HEK293 (cell line): ENCODE measurements around the gene OR10H5.
A peak's percentile ranks its signal among the peaks of the same experiment; 100 is the strongest.

Experiments
- HOXA7 ChIP-seq: sonication (generic); formaldehyde crosslinking; IDR thresholded peaks from 2 replicates; pipeline ENCODE4 v1.8.1; 2022; ENCODE audit warnings: missing genetic modification reagents, borderline replicate concordance
- KLF16 ChIP-seq: fragments of 450-650 bp; formaldehyde crosslinking; IDR thresholded peaks from 2 replicates; pipeline ENCODE4 v1.5.1; 2017; ENCODE audit warnings: missing biosample characterization, missing genetic modification characterization
- KLF8 ChIP-seq: fragments of 450-650 bp; formaldehyde crosslinking; IDR thresholded peaks from 2 replicates; pipeline ENCODE4 v1.5.1; 2016; ENCODE audit warnings: missing biosample characterization, missing genetic modification characterization
- OSR2 ChIP-seq: fragments of 450-650 bp; formaldehyde crosslinking; IDR thresholded peaks from 2 replicates; pipeline ENCODE4 v1.5.1; 2016; ENCODE audit warnings: missing biosample characterization, missing genetic modification characterization
- TCF7L2 ChIP-seq: IDR thresholded peaks from 2 replicates; pipeline ENCODE4 v1.6.1; 2011; ENCODE audit warnings: low read depth, mild to moderate bottlenecking, inconsistent platforms, low read length, moderate library complexity, borderline replicate concordance
- ZBTB8A ChIP-seq: fragments of 450-650 bp; formaldehyde crosslinking; IDR thresholded peaks from 2 replicates; pipeline ENCODE4 v1.5.1; 2016; ENCODE audit warnings: missing biosample characterization, missing genetic modification characterization
- ZEB2 ChIP-seq: fragments of 450-650 bp; formaldehyde crosslinking; IDR thresholded peaks from 2 replicates; pipeline ENCODE4 v1.5.1; 2016; ENCODE audit warnings: missing biosample characterization, missing genetic modification characterization
- ZNF140 ChIP-seq: fragments of 450-650 bp; formaldehyde crosslinking; IDR thresholded peaks from 2 replicates; pipeline ENCODE4 v1.5.1; 2016; ENCODE audit warnings: missing biosample characterization, missing genetic modification characterization
- ZNF18 ChIP-seq: fragments of 450-650 bp; formaldehyde crosslinking; IDR thresholded peaks from 2 replicates; pipeline ENCODE4 v1.5.1; 2016; ENCODE audit warnings: missing biosample characterization, missing genetic modification characterization
- ZNF211 ChIP-seq: fragments of 450-650 bp; formaldehyde crosslinking; IDR thresholded peaks from 2 replicates; pipeline ENCODE4 v1.5.1; 2016; ENCODE audit warnings: low read depth, missing biosample characterization, missing genetic modification characterization
- ZNF280D ChIP-seq: fragments of 450-650 bp; formaldehyde crosslinking; IDR thresholded peaks from 2 replicates; pipeline ENCODE4 v1.5.1; 2016; ENCODE audit warnings: missing biosample characterization, missing genetic modification characterization
- ZNF398 ChIP-seq: fragments of 450-650 bp; formaldehyde crosslinking; IDR thresholded peaks from 2 replicates; pipeline ENCODE4 v1.5.1; 2017; ENCODE audit warnings: missing biosample characterization, missing genetic modification characterization
- ZNF433 ChIP-seq: fragments of 450-650 bp; formaldehyde crosslinking; IDR thresholded peaks from 2 replicates; pipeline ENCODE4 v1.5.1; 2016; ENCODE audit warnings: missing biosample characterization, missing genetic modification characterization, low read depth
- ZNF580 ChIP-seq: fragments of 450-650 bp; formaldehyde crosslinking; IDR thresholded peaks from 2 replicates; pipeline ENCODE4 v1.5.1; 2016; ENCODE audit warnings: missing biosample characterization, missing genetic modification characterization
- ZNF585B ChIP-seq: fragments of 450-650 bp; formaldehyde crosslinking; IDR thresholded peaks from 2 replicates; pipeline ENCODE4 v1.5.1; 2016; ENCODE audit warnings: missing biosample characterization, missing genetic modification characterization
- ZNF610 ChIP-seq: fragments of 450-650 bp; formaldehyde crosslinking; IDR thresholded peaks from 2 replicates; pipeline ENCODE4 v1.5.1; 2016; ENCODE audit warnings: missing biosample characterization, missing genetic modification characterization, borderline replicate concordance
- ZNF626 ChIP-seq: fragments of 450-650 bp; sonication (Bioruptor Pico); formaldehyde crosslinking; IDR thresholded peaks from 2 replicates; pipeline ENCODE4 v1.5.1; 2018; ENCODE audit warnings: missing biosample characterization, missing genetic modification characterization, inconsistent platforms
- ZNF76 ChIP-seq: fragments of 450-650 bp; formaldehyde crosslinking; IDR thresholded peaks from 2 replicates; pipeline ENCODE4; 2016; ENCODE audit warnings: low read depth, missing biosample characterization, missing genetic modification characterization, borderline replicate concordance
- ZNF830 ChIP-seq: fragments of 450-650 bp; IDR thresholded peaks from 2 replicates; pipeline ENCODE4 v1.5.0; 2018; ENCODE audit warnings: missing biosample characterization, missing genetic modification characterization, low read depth, mild to moderate bottlenecking, moderate library complexity
- ZSCAN4 ChIP-seq: fragments of 450-650 bp; formaldehyde crosslinking; IDR thresholded peaks from 2 replicates; pipeline ENCODE4 v1.5.1; 2017; ENCODE audit warnings: missing biosample characterization, missing genetic modification characterization
- TF ChIP-seq, protein P1 (sequence below): fragments of 450-650 bp; formaldehyde crosslinking; IDR thresholded peaks from 2 replicates; pipeline ENCODE4 v1.5.1; 2017; ENCODE audit warnings: missing biosample characterization, missing genetic modification characterization
- TF ChIP-seq, protein P2 (sequence below): fragments of 450-650 bp; formaldehyde crosslinking; IDR thresholded peaks from 2 replicates; pipeline ENCODE4 v1.5.1; 2016; ENCODE audit warnings: missing biosample characterization, missing genetic modification characterization, low read depth
- TF ChIP-seq, protein P3 (sequence below): fragments of 450-650 bp; formaldehyde crosslinking; optimal IDR thresholded peaks from 2 replicates; pipeline ENCODE3; 2016; ENCODE audit warnings: missing biosample characterization, mild to moderate bottlenecking, missing genetic modification characterization

The OR10H5 gene

DNA sequence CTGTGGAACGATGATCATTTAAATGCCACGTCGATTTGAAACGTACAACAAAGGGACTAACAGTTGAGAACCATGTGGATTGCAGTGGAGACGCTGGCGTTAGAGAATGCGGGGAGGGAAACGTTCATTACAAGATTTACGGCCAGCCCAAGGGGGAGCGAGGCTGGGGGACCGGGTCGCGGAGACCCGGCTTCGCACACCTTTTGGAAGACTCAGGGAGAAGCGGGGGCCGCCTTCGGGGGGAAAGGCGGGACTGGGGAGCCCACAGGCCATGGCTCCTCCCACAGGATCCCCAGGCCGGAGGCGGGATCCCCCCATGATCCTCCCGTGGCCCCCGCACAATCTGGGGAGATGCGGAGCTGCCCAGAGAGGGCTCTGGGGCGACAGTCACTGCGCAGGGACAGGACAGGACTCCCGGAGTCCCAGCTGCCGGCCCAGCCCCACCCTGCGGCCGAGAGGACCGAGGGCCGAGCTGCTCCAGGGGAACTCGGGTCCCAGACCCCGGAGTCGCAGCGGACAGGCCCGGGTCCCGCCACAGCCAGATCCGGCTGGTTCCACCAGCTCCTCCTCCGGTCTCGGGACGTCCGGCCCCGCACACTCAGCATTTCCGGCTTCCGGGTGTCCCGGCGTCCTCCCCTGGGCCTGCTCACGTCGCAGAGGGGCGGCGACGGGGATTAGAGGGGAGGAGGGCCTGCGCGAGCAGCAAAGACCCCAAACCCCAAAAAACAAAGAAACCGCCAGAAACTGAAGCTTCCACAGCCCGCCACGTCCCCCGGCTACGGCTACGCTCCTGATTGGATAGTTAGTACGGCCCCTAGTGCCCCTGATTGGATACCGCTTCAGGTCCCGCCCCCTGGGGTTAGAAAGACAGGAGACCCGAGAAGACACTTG lies 49.1 kb downstream of the OR10H5 start (continued):
- TF ChIP-seq ZNF76 (tag by site-specific recombination) = peak; percentile 85
- TF ChIP-seq, protein P1, sequence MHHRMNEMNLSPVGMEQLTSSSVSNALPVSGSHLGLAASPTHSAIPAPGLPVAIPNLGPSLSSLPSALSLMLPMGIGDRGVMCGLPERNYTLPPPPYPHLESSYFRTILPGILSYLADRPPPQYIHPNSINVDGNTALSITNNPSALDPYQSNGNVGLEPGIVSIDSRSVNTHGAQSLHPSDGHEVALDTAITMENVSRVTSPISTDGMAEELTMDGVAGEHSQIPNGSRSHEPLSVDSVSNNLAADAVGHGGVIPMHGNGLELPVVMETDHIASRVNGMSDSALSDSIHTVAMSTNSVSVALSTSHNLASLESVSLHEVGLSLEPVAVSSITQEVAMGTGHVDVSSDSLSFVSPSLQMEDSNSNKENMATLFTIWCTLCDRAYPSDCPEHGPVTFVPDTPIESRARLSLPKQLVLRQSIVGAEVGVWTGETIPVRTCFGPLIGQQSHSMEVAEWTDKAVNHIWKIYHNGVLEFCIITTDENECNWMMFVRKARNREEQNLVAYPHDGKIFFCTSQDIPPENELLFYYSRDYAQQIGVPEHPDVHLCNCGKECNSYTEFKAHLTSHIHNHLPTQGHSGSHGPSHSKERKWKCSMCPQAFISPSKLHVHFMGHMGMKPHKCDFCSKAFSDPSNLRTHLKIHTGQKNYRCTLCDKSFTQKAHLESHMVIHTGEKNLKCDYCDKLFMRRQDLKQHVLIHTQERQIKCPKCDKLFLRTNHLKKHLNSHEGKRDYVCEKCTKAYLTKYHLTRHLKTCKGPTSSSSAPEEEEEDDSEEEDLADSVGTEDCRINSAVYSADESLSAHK (tag by site-specific recombination) = peak; percentile 92
- TF ChIP-seq ZSCAN4 = no peak
- TF ChIP-seq ZEB2 (tag by site-specific recombination) = peak; percentile 59; the same call in 1 of the 2 replicates
- TF ChIP-seq, protein P2, sequence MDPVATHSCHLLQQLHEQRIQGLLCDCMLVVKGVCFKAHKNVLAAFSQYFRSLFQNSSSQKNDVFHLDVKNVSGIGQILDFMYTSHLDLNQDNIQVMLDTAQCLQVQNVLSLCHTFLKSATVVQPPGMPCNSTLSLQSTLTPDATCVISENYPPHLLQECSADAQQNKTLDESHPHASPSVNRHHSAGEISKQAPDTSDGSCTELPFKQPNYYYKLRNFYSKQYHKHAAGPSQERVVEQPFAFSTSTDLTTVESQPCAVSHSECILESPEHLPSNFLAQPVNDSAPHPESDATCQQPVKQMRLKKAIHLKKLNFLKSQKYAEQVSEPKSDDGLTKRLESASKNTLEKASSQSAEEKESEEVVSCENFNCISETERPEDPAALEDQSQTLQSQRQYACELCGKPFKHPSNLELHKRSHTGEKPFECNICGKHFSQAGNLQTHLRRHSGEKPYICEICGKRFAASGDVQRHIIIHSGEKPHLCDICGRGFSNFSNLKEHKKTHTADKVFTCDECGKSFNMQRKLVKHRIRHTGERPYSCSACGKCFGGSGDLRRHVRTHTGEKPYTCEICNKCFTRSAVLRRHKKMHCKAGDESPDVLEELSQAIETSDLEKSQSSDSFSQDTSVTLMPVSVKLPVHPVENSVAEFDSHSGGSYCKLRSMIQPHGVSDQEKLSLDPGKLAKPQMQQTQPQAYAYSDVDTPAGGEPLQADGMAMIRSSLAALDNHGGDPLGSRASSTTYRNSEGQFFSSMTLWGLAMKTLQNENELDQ (tag by site-specific recombination) = no peak
- 0 out of 2 replicates have a peak, but pooled peaks have one; percentile 13 for TF ChIP-seq OSR2
- no peak for TF ChIP-seq ZNF211
- TF ChIP-seq, protein P3, sequence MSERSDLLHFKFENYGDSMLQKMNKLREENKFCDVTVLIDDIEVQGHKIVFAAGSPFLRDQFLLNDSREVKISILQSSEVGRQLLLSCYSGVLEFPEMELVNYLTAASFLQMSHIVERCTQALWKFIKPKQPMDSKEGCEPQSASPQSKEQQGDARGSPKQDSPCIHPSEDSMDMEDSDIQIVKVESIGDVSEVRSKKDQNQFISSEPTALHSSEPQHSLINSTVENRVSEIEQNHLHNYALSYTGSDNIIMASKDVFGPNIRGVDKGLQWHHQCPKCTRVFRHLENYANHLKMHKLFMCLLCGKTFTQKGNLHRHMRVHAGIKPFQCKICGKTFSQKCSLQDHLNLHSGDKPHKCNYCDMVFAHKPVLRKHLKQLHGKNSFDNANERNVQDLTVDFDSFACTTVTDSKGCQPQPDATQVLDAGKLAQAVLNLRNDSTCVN = peak; percentile 28
- no peak for TF ChIP-seq HOXA7 (CRISPR knock-in tag)
- peak; percentile 75 for TF ChIP-seq KLF16 (tag by site-specific recombination)
- TF ChIP-seq KLF8 (tag by site-specific recombination) = 0 out of 2 replicates have a peak, but pooled peaks have one; percentile 28
- no peak for TF ChIP-seq ZNF610
- no peak for TF ChIP-seq ZNF580 (tag by site-specific recombination)
- TF ChIP-seq ZNF830 = no peak
- TF ChIP-seq ZNF585B (tag by site-specific recombination) = no peak
- no peak for TF ChIP-seq TCF7L2
- no peak for TF ChIP-seq ZNF140 (tag by site-specific recombination)
- TF ChIP-seq ZNF280D (tag by site-specific recombination) = no peak
- TF ChIP-seq ZBTB8A (tag by site-specific recombination) = no peak; the same call in 1 of the 2 replicates
- no peak for TF ChIP-seq ZNF18 (tag by site-specific recombination)
- no peak for TF ChIP-seq ZNF626 (tag by site-specific recombination)
- no peak for TF ChIP-seq ZNF433 (tag by site-specific recombination)
- peak; percentile 39; the same call in 1 of the 2 replicates for TF ChIP-seq ZNF398 (tag by site-specific recombination)
